Neutrophil (primary cell): ENCODE results near the gene GALNT12.
A peak's percentile ranks its signal among the peaks of the same experiment; 100 is the strongest.

Experiments used
- H3K27ac ChIP-seq: fragments of 200-600 bp; sonication (generic); 2 replicates; pipeline ENCODE4 v1.5.1; 2016; ENCODE audit warnings: mild to moderate bottlenecking, moderate library complexity
- H3K27me3 ChIP-seq: fragments of 200-600 bp; sonication (generic); 2 replicates; pipeline ENCODE4 v1.6.0; 2016; ENCODE audit warnings: mild to moderate bottlenecking
- H3K36me3 ChIP-seq: fragments of 200-600 bp; sonication (generic); 2 replicates; pipeline ENCODE4 v1.5.1; 2017
- H3K4me1 ChIP-seq, 2 experiments: fragments of 200-600 bp in 1 of 2; sonication (generic) in 1 of 2; 1 replicate in 1 of 2; 2 replicates in 1 of 2; pipeline versions ENCODE4 v1.5.1 to v1.6.1; 2013 to 2016; ENCODE audit warnings: low read depth in 1 of 2, low read length in 1 of 2, mild to moderate bottlenecking in 1 of 2, moderate library complexity in 1 of 2; ENCODE audit not compliant: control insufficient read depth in 1 of 2, insufficient read depth in 1 of 2
- H3K4me3 ChIP-seq, 2 experiments: fragments of 200-600 bp in 1 of 2; sonication (generic) in 1 of 2; 1 replicate in 1 of 2; 2 replicates in 1 of 2; pipeline ENCODE4 v1.5.1; 2013 to 2016; ENCODE audit warnings: low read depth in 1 of 2, low read length in 1 of 2, mild to moderate bottlenecking in 1 of 2, moderate library complexity in 1 of 2
- H3K9me3 ChIP-seq: fragments of 200-600 bp; sonication (generic); 2 replicates; pipeline ENCODE4 v1.5.1; 2016
- TF ChIP-seq, protein P1 (sequence below): fragments of 200-600 bp; sonication (generic); IDR thresholded peaks from 2 replicates; pipeline ENCODE4 v1.5.1; 2016; ENCODE audit warnings: antibody characterized with exemption

GALNT12 gene

DNA sequence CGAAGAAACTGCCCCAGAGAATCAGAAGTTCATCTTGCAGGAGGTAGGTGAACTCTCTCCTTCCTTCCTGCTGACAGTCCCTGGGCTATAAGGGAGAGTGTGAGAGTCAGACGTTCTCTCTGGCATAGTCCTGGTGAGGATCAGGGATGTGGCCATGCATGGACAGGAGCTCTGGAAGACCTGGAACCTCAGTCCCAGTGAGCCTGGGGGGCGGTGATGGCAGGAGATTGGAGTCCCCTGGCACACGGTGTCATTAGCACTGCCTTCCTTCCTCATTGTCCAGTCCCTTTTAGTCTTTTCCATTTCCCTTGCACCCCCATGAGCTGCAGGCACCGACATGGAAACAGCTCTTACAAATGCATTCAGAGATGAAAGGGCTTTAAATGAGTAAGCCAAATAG, 38.6 kb downstream of the GALNT12 start:
- H3K4me1 ChIP-seq = peaks cover 0 to 3% of the 10 kb centered on the region in 2 experiments
- TF ChIP-seq, protein P1, sequence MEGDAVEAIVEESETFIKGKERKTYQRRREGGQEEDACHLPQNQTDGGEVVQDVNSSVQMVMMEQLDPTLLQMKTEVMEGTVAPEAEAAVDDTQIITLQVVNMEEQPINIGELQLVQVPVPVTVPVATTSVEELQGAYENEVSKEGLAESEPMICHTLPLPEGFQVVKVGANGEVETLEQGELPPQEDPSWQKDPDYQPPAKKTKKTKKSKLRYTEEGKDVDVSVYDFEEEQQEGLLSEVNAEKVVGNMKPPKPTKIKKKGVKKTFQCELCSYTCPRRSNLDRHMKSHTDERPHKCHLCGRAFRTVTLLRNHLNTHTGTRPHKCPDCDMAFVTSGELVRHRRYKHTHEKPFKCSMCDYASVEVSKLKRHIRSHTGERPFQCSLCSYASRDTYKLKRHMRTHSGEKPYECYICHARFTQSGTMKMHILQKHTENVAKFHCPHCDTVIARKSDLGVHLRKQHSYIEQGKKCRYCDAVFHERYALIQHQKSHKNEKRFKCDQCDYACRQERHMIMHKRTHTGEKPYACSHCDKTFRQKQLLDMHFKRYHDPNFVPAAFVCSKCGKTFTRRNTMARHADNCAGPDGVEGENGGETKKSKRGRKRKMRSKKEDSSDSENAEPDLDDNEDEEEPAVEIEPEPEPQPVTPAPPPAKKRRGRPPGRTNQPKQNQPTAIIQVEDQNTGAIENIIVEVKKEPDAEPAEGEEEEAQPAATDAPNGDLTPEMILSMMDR = no peak
- no peak overlapping the region for H3K27ac ChIP-seq
- H3K4me3 ChIP-seq = no peak overlapping the region
- no peaks in the 10 kb centered on the region for H3K9me3 ChIP-seq
- H3K27me3 ChIP-seq = no peaks in the 10 kb centered on the region
- H3K36me3 ChIP-seq = no peaks in the 10 kb centered on the region

DNA sequence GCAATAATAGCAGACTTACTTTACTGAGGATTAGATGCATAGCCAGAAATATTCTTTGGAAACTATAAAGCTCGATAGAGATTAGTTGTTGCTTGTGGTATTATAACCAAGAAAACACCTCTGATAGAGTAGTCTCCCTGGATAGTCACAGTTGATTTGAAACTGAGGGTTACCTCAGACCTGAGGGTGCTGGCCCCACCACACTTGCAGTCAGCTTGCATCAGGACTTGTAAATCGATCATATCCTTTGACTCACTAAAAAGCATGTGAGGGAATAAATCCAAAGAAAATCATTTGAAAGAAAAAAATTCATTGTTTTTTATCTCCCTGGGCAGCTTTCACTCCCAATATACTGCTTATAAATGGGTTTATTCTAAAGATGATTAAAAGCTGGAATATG, 39.4 kb downstream of the GALNT12 start:
- H3K27me3 ChIP-seq = no peaks in the 10 kb centered on the region
- H3K4me3 ChIP-seq = no peak overlapping the region
- no peak overlapping the region for H3K27ac ChIP-seq
- no peaks in the 10 kb centered on the region for H3K9me3 ChIP-seq
- no peaks in the 10 kb centered on the region for H3K36me3 ChIP-seq
- peaks cover 3 to 8% of the 10 kb centered on the region in 2 experiments for H3K4me1 ChIP-seq
- TF ChIP-seq, protein P1 = no peak

DNA sequence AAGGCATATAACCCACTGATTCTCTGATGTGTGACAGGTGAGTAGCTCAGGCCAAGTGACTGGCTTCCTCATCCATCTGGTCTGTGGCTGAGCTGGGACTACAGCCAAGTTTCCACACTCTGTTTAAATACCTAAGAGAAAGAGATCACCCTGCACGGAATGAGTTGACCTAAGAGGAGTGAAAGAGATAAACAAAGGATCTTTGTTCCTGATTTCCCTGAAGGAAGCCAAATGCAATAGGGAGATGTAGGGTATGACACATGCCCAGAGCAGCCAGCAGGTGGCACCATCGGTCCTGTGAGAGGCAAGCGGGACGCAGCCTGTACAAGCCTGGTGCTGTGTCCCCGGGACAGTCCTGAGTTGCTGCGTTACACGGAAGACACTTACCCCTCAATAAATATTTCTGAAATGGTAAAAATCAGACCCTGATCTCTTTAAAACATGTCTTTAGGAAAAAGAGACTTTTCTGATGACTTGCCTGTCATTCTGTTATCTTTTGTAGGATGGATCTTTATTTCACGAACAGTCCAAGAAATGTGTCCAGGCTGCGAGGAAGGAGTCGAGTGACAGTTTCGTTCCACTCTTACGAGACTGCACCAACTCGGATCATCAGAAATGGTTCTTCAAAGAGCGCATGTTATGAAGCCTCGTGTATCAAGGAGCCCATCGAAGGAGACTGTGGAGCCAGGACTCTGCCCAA, 41.1 kb downstream of the GALNT12 start:
- no peaks in the 10 kb centered on the region for H3K27me3 ChIP-seq
- H3K4me3 ChIP-seq = no peak overlapping the region
- H3K4me1 ChIP-seq = peaks cover 12 to 17% of the 10 kb centered on the region in 2 experiments
- H3K9me3 ChIP-seq = no peaks in the 10 kb centered on the region
- TF ChIP-seq, protein P1 = peak; percentile 64
- no peaks in the 10 kb centered on the region for H3K36me3 ChIP-seq
- H3K27ac ChIP-seq = no peak overlapping the region

DNA sequence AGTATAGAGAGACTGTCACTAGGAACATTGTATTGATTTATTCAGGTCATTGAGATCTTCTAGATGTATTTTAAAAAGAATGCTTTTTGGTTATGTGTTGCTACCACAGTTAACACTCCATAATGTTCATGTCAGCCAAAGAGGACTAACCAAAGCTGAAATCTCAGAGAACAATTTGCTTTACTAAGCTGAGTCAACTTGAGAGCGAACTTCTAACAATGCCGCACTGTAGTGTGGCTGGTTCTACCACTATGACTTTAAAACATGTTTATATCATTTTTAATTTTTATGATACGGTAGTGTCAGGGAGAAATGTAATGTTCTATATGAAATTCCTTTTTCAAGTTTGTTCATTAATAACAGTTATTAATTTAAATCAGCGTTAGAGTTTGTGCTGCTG, 42.1 kb downstream of the GALNT12 start:
- H3K27ac ChIP-seq = no peak overlapping the region
- no peaks in the 10 kb centered on the region for H3K27me3 ChIP-seq
- no peaks in the 10 kb centered on the region for H3K36me3 ChIP-seq
- peaks cover 12 to 17% of the 10 kb centered on the region in 2 experiments for H3K4me1 ChIP-seq
- no peaks in the 10 kb centered on the region for H3K9me3 ChIP-seq
- H3K4me3 ChIP-seq = no peak overlapping the region
- TF ChIP-seq, protein P1 = no peak

DNA sequence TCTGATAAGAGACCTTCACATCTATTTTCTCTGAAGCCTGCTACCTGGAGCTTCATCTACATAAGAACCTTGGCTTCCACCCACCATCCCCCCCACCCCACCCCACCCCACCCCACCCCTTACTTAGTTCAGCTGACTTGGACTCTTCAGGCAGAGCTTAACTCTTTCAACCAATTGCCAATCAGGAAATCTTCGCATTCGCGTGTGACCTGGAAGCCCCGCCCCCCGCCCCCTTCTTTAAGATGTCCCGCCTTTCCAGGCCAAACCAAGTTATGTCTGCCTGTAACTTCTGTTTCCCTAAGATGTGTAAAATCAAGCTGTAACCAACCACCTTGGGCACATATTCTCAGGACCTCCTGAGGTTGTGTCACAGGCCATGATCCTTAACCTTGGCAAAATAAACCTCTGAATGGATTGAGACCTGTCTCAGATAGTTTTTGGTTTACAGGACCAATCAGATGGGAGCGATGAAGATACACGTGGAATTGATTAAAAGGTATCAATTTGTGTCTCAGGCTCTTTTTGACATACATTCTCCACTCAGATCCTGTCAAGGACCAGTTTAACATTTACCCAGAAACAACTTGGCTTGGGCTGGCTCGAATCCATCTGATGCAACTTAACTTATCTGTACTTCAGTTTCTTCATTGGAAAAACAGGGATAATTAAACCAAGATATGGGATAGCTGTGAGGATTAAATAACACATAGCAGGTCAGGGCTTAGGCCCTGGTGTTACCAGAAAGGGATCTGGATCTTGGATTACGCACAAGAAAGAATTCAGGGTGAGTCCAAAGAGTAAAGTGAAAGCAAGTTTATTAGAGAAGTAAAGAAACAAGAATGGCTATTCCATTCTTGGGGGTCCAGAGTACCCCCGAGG, 43.6 kb downstream of the GALNT12 start:
- TF ChIP-seq, protein P1 = no peak
- peaks cover 3% of the 10 kb centered on the region for H3K27me3 ChIP-seq
- no peak overlapping the region for H3K27ac ChIP-seq

More for the DNA sequence above, 43.6 kb downstream of the GALNT12 start:
- H3K36me3 ChIP-seq = no peaks in the 10 kb centered on the region
- no peak overlapping the region for H3K4me3 ChIP-seq
- H3K4me1 ChIP-seq = peaks cover 12 to 17% of the 10 kb centered on the region in 2 experiments
- no peaks in the 10 kb centered on the region for H3K9me3 ChIP-seq
